Stimulated activated CD8-positive, alpha-beta memory T cell treated with anti-CD3 and anti-CD28 coated beads, Interleukin-2, amount 100 ng/mL, for 1 hour (primary cell): ENCODE results near the gene MMGT1.

Source experiments
- DNase-seq, 2 donors: peaks; one replicate each; pipeline ENCODE4 v3.0.0-alpha.2; 2020; ENCODE audit warnings: low read depth in 2 of 2

The MMGT1 gene

DNA sequence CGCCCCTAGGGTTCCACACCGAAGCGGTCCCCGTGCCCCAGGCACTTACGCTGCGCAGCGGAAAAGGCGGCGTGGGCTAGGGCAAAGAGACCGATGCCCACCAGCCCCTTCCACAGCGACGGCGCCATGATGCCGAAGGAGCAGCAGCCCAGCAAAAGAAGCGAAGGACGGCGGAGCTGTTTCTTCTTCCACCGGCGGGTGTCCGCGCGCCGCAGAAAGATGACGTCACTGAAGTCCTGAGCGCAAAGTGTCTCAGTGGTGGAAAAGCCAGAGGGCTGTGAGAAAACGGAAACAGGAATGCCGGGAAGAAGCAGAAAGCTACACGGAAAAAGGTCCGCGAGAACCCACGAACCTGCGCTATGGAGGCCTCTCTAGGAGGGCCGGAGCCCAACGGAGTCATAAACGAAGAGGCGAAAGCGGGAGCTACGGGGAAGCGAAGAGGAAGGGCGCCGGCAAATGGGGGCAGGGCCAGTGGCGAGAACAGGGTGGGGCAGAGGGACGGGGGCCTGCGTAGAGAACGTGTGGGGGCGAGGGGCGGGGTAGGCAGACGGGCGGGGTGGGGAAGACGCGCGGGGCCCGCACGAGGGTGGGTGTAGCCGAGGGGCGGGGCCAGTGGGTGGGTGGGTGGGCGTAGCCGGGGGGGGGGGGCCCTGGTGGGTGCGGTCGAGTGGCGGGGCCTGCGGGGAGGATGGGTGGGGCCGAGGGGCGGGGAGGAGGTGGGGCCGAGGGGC, at the start of gene MMGT1:
TSS of gene MMGT1 (minus strand) at position 441 of the 731 bp plus-strand sequence. CDS start at position 128, 313 bp downstream.
- peak; percentile 56 to 71 for DNase-seq

DNA sequence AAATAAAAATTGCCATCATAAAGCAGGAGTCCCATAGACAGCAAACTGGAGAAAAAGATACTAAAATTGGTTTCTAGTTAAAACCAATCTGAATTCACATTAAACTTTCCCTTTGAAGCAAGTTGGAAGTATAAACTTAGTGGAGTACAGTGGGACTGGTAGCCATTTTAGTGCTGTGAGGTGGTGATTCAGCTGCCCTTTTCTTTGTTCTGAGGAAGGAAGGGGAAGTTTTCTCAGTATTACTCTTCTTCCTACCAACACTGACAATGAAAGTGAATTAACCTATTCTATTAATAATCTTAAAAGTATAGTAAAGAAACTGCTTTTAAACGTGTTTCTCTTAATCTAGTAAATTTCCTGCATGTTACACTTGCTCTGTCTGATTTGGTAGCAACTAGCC, 48.1 kb upstream of the MMGT1 start:
- no peak for DNase-seq

DNA sequence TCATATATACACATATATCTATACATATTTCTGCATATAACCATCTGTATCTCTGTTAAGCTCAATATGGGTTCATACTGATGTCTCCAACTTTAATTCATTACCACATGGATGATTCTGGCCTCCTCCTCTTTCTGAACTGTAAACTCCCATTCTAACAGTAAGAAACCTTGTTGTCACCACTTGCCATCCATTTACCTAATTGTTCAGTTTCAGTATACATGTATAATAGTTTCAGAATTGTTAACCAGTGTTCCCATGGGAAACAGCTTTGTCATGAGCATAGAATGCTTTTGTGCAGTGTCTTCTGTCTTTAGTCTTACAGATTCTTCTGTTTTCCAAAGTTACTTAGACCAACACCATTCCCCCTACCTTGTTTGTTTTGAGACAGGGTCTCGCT, 47.4 kb upstream of the MMGT1 start:
- no peak for DNase-seq

DNA sequence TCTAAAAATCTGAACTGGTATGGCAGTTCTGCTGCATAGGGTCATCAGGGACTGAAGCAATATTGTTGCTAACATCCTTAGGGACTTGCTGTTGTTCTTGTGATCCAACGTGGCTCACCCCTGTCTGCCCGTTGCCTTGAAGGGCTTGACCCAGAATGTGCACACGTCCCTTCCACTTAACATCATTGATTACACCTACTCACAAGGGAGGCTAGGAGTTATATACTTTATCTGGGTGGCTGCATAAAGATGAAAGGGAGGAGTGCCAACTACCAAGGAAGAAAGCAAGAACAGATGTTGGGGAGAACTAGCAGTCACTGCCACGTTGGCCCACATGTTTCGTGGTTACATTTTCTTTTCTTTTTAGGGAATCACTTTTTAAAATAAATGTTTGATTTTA, 45.4 kb upstream of the MMGT1 start:
- no peak for DNase-seq

DNA sequence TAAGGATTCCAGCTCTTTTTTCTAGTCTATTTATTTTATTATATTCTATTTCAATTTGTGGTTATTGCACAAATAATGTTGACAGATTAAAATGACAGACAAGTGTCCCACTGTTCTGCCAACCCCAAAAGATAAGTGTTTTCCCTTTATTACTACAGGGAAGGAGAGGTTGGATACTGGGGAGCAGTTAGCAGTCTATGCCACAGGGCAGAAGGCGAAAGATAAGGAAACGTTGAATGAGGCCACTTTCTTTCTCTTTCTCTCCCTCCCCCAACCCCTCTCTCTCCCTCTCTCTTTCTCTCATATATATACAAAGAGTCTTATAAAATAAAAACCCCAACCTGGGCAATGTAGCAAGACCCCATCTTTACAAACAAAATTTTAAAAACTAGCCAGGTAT, 43.1 kb upstream of the MMGT1 start:
- no peak for DNase-seq

DNA sequence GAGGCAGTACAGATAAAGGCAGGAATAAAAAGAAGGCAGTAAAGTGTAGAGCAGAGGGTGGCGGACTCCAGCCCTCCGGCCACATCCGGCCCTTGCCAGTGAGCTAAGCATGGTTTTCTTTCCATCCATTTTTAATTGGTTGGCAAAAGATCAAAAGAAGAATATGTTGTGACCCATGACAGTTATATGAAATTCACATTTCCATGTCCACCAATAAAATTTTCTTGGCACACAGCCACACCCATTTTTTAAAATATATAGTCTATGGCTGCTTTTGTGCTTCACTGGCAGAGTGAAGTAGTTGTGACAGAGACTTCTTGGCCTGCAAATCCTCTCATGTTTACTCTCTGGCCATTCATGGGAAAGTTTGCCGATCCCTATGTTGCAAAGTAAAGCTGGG, 41.2 kb upstream of the MMGT1 start:
- no peak for DNase-seq

DNA sequence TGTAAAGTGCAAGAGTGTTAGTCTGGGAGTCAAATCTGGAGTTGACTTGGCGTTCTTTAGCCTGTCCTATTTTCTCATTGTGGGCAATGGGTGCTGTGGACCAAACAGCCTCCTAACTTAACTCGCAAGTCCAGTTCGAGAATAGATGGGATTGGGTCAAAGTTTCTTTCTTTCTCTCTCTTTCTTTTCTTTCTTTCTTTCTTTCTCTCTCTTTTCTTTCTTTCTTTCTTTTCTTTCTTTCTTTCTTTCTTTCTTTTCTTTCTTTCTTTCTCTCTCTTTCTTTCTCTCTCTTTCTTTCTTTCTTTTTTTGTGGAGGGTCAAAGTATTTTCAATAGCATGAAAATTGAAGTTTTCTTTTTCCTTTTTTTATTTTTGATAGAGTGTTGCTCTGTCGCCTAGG, 14.5 kb upstream of the MMGT1 start:
- no peak for DNase-seq

DNA sequence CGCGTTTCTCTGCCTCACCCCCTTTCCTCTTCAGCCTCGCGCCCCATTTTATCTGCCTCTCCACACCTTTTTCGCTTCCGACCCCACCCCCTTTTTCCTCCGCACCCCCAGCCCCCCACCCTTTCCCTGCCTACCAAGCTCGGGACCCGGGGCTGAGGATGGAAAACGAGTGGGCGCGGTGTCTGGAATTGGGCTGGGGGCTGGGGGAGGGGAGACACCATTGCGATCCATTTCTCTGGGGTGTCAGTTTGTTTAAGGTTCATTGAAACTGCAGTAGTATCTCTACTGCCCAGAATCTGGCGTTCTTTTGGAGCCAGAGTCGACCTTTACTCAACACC, 12.2 kb upstream of the MMGT1 start:
- no peak for DNase-seq

DNA sequence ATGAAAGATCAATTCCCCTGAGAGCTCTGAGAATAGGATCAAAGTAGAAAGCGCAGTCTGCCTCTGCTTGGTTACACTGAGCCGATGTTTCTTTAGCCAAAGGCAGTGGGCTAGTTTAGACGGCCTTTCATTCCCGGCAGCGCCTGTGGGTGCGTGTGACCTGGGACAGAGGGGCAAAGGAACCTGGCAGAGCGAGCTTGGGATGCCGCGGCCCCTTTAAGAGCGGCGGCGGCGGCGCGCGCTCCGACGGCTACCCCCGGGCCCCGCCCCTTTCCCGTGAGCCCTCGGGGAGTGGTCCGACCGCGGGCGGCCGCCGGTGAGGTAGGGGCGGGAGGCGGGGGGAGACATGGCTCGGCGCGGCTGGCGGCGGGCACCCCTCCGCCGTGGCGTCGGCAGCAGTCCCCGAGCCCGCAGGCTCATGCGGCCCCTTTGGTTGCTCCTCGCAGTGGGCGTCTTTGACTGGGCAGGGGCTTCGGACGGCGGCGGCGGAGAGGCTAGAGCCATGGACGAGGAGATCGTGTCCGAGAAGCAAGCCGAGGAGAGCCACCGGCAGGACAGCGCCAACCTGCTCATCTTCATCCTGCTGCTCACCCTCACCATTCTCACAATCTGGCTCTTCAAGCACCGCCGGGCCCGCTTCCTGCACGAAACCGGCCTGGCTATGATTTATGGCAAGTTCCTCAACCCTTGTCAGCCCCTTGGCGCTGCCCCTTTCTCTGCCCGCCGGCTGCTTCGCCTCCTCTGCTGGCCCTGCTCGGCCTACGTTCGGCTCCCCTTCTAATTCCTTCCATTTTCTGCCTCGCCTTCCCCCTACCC, 11.6 kb upstream of the MMGT1 start, which contains the start of gene SLC9A6:
TSS of gene SLC9A6 (plus strand) at position 279 of the 816 bp plus-strand sequence. CDS start at position 503, 224 bp downstream.
- DNase-seq, result peak; percentile 25 to 48

DNA sequence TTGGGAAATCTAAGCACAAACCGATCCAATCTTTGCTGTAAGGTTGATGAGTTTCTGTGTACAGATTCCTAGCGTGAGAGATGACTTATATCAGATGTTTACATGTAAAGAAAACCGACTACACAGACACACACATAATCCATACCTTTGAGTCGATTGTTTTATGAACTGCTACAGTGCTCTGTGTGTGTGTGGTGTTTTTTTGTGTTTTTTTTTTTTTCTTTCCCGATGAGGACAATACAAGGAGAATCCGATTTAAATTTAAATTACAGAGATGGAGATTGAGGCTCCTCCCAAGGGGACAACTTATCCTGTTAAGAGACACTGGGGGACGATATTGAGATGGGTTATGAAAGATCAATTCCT, 11.0 kb upstream of the MMGT1 start:
- DNase-seq, result no peak

DNA sequence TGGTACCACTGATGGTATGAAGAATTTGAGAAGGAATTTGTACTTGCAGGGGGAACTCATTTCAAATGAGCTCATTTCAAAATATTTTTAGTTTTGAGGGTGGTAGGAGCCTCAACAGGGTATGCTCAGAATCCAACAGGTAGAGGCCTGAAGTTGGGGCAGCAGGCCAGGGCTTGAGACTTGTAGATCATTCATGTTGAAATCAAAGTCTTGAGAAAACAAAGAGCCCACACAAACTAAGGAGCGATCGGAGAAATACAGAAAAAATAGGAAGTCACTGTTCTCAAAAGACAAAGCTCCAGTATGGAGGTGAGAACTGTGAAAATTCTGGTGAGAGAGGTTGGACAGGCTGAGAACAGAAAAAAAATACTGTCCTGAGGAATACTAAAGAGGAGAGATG, 10.5 kb upstream of the MMGT1 start:
- no peak for DNase-seq

DNA sequence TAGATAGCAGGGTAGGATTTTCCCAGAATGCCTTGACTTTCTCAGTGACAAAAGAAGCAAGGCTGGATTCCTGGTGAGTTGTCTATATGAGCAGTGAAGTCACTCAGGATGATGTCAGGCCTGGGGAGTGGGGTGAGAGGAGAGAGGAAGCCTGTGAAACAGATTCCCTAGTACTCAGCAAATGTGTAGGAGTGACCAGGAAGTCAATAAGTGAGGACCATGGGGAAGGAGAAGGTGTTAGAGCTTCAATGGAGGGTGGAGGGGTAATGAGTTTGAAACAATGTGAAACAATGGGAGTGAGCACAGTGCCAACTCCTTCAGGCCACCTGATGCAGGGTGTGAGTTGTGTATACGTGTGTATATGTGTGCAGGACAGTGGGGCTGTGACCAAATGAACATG, 9.1 kb upstream of the MMGT1 start:
- DNase-seq, result no peak

DNA sequence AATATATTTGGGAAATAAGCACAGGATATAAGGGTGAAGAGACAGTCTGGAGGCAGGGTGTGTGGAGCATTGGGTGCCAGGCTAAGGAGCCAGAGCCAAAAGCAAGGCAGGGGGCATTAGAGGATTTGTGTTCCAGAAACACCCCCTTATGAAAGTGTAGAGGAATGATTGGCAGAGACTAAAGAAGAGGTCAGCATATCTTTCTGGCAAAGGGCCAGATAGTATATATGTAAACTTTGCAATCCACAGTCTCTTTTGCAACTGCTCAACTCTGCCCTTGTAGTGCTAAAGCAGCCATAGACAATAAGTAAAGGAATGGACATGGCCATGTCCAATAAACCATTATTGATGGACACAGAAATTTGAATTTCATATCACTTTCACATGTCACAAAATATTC, 7.9 kb upstream of the MMGT1 start:
- DNase-seq, result no peak

DNA sequence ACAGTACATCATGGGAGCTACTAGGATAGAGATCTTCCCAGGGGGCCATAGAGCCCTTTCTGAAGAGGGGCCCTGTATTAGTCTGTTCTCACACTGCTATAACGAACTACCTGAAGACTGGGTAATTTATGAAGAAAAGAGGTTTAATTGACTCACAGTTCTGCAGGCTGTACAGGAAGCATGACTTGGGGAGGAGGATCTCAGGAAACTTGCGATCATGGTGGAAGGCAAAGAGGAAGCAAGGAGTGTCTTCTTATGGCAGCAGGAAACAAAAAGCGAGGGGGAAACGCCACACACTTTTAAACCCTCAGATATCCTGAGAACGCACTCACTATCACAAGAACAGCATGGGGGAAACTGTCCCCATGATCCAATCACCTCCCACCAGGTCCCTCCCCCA, 7.2 kb upstream of the MMGT1 start:
- no peak for DNase-seq

DNA sequence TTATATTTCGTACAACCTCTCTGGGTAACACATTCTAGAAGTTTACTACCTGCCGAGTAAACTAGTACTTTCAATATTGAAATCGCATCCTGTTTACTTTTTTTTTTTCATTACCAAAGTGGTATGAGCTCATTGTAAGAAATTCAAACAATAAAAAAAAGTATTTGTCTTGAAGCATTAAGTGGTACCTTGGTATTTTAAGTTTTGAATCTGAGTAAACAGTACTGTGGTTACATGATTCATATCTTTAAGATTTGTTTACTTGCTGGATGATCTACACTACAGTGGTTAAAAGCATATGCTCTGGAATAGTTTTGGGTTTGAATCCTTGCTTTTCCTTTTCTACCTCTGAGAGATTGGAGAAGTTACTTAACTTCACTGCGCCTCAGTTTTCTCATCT, 3.8 kb upstream of the MMGT1 start:
- no peak for DNase-seq

DNA sequence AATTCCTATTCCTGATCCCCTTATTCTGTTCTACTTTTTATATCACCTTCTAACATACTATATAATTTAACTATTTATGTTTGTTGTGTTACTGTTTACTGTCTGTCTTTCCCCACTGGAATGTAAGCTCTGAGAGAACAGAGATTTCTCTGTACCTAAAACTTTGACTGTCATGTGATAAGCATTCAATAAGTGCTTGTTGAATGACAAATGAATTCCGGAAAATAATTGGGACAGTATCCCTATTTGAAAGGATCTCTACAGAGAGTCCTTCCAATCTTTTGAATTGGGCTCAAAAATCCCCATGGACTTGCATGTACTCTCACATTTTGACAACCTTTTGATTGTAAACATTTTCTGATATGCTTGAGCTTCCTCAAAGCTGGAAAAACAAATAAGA, 1.6 kb upstream of the MMGT1 start:
- no peak for DNase-seq

DNA sequence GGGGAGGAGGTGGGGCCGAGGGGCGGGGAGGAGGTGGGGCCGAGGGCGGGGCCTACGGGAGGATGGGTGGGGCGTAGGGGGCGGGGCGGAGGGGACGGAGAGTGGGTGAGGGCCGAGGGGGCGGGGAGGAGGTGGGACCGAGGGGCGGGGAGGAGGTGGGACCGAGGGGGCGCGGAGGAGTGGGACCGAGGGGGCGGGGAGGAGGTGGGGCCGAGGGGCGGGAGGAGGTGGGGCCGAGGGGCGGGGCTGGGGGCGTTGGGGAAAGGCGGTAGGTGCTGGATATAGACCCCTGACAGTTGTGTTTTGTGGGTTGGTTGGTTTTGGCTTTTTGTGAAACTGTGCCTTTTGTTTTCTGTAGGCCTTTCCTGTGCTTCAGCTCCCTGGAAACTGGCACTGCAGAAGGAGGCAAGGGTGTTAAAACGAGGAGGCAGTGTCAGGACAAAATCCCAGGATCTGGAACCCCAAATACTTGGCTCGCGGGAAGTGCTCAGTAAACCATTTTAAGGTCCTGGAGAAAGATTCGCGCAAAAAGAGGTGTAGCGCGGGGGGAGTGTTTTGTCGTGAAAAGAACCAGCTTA, 580 bp upstream of the MMGT1 start:
- peak; percentile 32 to 63 for DNase-seq

DNA sequence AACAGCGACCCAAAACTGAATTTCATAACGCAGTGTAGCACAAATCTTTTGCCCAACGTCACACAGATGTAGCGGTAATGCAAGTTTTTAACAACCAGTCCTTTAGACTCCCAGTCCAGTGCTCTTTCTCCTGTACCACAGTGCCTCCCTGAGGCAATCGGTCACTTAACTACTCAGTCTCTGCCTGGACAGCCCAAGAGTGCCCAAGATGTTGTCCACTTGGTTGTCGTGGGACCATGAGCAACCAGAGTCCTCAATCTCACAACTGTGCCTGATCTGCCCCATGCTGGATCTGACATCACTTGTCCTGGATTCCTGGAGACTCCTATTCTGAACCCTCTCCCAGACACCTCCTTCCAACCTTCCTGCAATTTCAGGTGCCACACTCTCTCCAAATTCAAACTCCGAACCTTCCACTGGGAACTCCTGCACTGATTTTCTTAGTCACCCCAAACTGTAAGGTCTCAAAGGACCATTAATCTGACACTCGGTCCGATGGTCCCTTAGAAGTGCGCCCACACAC, 702 bp downstream of the MMGT1 start:
- DNase-seq, result no peak

DNA sequence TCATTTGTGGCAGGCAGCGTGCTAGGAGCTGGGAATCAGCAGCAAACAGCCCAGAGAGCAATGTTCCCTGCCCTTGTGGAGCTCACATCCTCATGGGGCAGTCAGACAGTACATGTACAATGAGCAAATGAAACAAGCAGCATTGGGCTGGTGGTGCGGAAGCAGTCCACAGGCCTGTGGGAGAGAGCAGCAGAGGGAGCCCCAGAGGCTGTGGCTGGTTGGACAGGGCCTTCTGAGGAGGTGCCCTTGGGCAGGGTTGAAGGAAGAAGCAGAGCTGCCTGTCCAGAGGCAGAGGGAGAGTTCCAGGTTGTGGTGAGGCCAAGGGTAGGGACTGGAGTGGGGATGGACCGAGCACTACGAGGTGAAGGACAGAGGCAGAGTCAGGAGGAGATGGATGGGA, 22.5 kb downstream of the MMGT1 start:
- no peak for DNase-seq

DNA sequence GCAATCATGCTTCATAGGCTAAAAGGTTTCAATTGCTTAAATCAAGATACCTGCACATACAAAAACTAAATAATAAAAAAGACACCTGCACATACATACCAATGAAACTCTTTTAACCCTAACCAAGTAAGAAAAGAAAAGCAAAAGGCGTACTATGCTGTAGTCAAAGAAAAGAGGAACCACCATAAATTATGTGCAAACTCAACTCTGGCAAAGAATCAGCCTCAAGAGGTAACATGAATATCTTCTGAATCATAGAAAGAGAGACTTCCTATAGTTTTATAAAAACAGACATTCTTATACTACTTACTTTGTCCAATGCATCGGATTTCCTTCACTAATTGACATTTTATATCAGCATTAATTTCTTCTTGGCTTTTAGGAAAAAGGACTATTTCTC, 29.3 kb downstream of the MMGT1 start:
- no peak for DNase-seq

DNA sequence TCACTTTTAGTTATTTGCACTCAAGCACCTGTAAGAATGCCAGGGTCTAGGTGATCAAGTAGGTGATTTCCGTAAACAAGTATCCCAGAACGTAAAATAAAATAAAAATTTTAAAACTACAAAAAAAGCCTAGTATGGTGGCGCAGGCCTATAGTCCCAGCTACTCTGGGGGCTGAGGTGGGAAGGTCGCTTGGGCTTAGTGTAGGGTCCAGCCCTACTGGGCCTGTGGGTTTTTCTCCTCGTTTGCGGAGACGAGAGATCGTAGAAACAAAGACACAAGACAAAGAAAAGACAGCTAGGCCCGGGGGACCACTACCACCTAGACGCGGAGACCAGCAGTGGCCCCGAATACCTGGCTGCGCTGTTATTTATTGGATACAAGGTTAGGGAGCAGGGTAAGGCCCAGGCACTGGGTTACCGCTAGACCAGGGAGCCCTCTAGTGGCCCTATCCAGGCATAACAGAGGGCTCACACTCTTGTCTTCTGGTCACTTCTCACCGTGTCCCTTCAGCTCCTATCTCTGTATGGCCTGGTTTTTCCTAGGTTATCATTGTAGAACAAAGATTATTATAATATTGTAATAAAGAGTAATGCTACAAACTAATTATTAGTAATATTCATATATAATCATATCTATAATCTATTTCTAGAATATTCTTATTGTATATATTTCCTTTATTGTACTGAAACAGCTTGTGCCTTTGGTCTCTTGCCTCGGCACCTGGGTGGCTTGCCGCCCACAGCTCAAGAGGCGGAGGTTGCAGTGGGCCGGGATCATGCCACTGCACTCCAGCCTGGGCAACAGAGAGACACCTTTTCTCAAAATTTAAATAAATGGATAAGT, 41.9 kb downstream of the MMGT1 start:
- DNase-seq, result no peak

DNA sequence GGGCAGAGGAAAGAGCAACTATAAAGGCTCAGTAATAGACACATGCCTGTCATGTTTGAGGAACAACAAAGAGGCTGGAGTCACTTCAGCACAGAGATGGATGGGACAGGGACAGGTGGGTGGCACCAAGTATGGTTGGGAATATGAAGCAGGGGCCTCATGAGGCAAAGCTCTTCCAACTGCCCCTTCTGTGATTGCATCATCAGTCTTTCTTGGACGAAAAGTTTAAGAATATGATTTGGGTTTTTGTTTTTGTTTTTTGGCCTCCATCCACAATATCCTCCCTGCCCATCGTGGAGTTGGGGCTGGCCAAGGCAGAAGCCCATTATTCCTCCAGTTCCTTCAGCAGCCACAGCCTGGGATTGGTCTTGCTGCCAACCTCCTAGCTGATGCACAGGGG, 45.9 kb downstream of the MMGT1 start:
- no peak for DNase-seq
